ENCODE results near the gene DACT1.
A peak's percentile ranks its signal among the peaks of the same experiment; 100 is the strongest.

The DACT1 gene

GRCh38 chr14:58668848-58669480 lies 31.2 kb downstream of the DACT1 start:
- no peak overlapping the region for H3K4me3 ChIP-seq (ENCODE audit: extremely low read depth, insufficient read depth, low read length, poor library complexity, severe bottlenecking)
- H3K27ac ChIP-seq (ENCODE audit: low read depth, low read length, severe bottlenecking): peak overlapping the region; percentile 30
- 62 to 85% methylated on average over 3 to 4 of the region's 5 CpGs for WGBS, 2 experiments (ENCODE audit: insufficient coverage in 2 of 2)
- peaks cover 6% of the 10 kb centered on the region for H3K4me1 ChIP-seq (ENCODE audit: control insufficient read depth, insufficient read depth, low read length, poor library complexity, severe bottlenecking)
- no peaks in the 10 kb centered on the region for H3K36me3 ChIP-seq (ENCODE audit: control insufficient read depth, insufficient read depth, low read length)
- H3K9me3 ChIP-seq (ENCODE audit: control insufficient read depth, low read length): no peaks in the 10 kb centered on the region

GRCh38 chr14:58669556-58670200 lies 31.9 kb downstream of the DACT1 start:
- Histone ChIP-seq H3K4me3 (ENCODE audit: extremely low read depth, insufficient read depth, low read length, poor library complexity, severe bottlenecking) (no peak overlapping the region), H3K4me1 (ENCODE audit: control insufficient read depth, insufficient read depth, low read length, poor library complexity, severe bottlenecking) (no peaks in the 10 kb centered on the region), H3K9me3 (ENCODE audit: control insufficient read depth, low read length) (no peaks in the 10 kb centered on the region), H3K27ac (ENCODE audit: low read depth, low read length, severe bottlenecking) (no peak overlapping the region), H3K36me3 (ENCODE audit: control insufficient read depth, insufficient read depth, low read length) (no peaks in the 10 kb centered on the region)
- 90 to 98% methylated on average over 4 of the region's 7 CpGs for WGBS, 2 experiments (ENCODE audit: insufficient coverage in 2 of 2)

GRCh38 chr14:58671024-58671423 lies 33.3 kb downstream of the DACT1 start:
- Histone ChIP-seq H3K4me1 (ENCODE audit: control insufficient read depth, insufficient read depth, low read length, poor library complexity, severe bottlenecking) (no peaks in the 10 kb centered on the region), H3K4me3 (ENCODE audit: extremely low read depth, insufficient read depth, low read length, poor library complexity, severe bottlenecking) (no peak overlapping the region), H3K36me3 (ENCODE audit: control insufficient read depth, insufficient read depth, low read length) (no peaks in the 10 kb centered on the region), H3K27ac (ENCODE audit: low read depth, low read length, severe bottlenecking) (no peak overlapping the region), H3K9me3 (ENCODE audit: control insufficient read depth, low read length) (no peaks in the 10 kb centered on the region)
- no CpG with 5 or more reads among the region's 1 CpG for WGBS, 2 experiments (ENCODE audit: insufficient coverage in 2 of 2)

- Histone ChIP-seq H3K36me3 (ENCODE audit: control insufficient read depth, insufficient read depth, low read length) (no peaks in the 10 kb centered on the region), H3K4me3 (ENCODE audit: extremely low read depth, insufficient read depth, low read length, poor library complexity, severe bottlenecking) (no peak overlapping the region), H3K27ac (ENCODE audit: low read depth, low read length, severe bottlenecking) (no peak overlapping the region), H3K9me3 (ENCODE audit: control insufficient read depth, low read length) (no peaks in the 10 kb centered on the region), H3K4me1 (ENCODE audit: control insufficient read depth, insufficient read depth, low read length, poor library complexity, severe bottlenecking) (no peaks in the 10 kb centered on the region)
- 74 to 75% methylated on average over 2 to 3 of the region's 4 CpGs for WGBS, 2 experiments (ENCODE audit: insufficient coverage in 2 of 2)
Measured at GRCh38 chr14:58671436-58671835, 33.7 kb downstream of the DACT1 start.

GRCh38 chr14:58673722-58674121 lies 36.0 kb downstream of the DACT1 start:
- no peaks in the 10 kb centered on the region for H3K9me3 ChIP-seq (ENCODE audit: control insufficient read depth, low read length)
- 80 to 93% methylated on average over 1 to 2 of the region's 2 CpGs for WGBS, 2 experiments (ENCODE audit: insufficient coverage in 2 of 2)
- H3K27ac ChIP-seq (ENCODE audit: low read depth, low read length, severe bottlenecking): no peak overlapping the region
- H3K4me3 ChIP-seq (ENCODE audit: extremely low read depth, insufficient read depth, low read length, poor library complexity, severe bottlenecking): no peak overlapping the region
- H3K4me1 ChIP-seq (ENCODE audit: control insufficient read depth, insufficient read depth, low read length, poor library complexity, severe bottlenecking): no peaks in the 10 kb centered on the region
- H3K36me3 ChIP-seq (ENCODE audit: control insufficient read depth, insufficient read depth, low read length): no peaks in the 10 kb centered on the region

GRCh38 chr14:58677001-58677400 lies 39.2 kb downstream of the DACT1 start:
- Histone ChIP-seq H3K4me3 (ENCODE audit: extremely low read depth, insufficient read depth, low read length, poor library complexity, severe bottlenecking) (no peak overlapping the region), H3K36me3 (ENCODE audit: control insufficient read depth, insufficient read depth, low read length) (no peaks in the 10 kb centered on the region), H3K4me1 (ENCODE audit: control insufficient read depth, insufficient read depth, low read length, poor library complexity, severe bottlenecking) (no peaks in the 10 kb centered on the region), H3K9me3 (ENCODE audit: control insufficient read depth, low read length) (no peaks in the 10 kb centered on the region), H3K27ac (ENCODE audit: low read depth, low read length, severe bottlenecking) (no peak overlapping the region)
- WGBS, 2 experiments (ENCODE audit: insufficient coverage in 2 of 2): 89 to 100% methylated on average over 3 of the region's 5 CpGs

GRCh38 chr14:58677517-58677916 lies 39.8 kb downstream of the DACT1 start:
- H3K36me3 ChIP-seq (ENCODE audit: control insufficient read depth, insufficient read depth, low read length): no peaks in the 10 kb centered on the region
- H3K27ac ChIP-seq (ENCODE audit: low read depth, low read length, severe bottlenecking): no peak overlapping the region
- 90% methylated on average over 3 of the region's 4 CpGs for WGBS, 2 experiments (ENCODE audit: insufficient coverage in 2 of 2)
- no peaks in the 10 kb centered on the region for H3K4me1 ChIP-seq (ENCODE audit: control insufficient read depth, insufficient read depth, low read length, poor library complexity, severe bottlenecking)
- no peaks in the 10 kb centered on the region for H3K9me3 ChIP-seq (ENCODE audit: control insufficient read depth, low read length)
- no peak overlapping the region for H3K4me3 ChIP-seq (ENCODE audit: extremely low read depth, insufficient read depth, low read length, poor library complexity, severe bottlenecking)

GRCh38 chr14:58677996-58678395 lies 40.2 kb downstream of the DACT1 start:
- Histone ChIP-seq H3K27ac (ENCODE audit: low read depth, low read length, severe bottlenecking) (no peak overlapping the region), H3K9me3 (ENCODE audit: control insufficient read depth, low read length) (no peaks in the 10 kb centered on the region), H3K4me3 (ENCODE audit: extremely low read depth, insufficient read depth, low read length, poor library complexity, severe bottlenecking) (no peak overlapping the region), H3K36me3 (ENCODE audit: control insufficient read depth, insufficient read depth, low read length) (no peaks in the 10 kb centered on the region), H3K4me1 (ENCODE audit: control insufficient read depth, insufficient read depth, low read length, poor library complexity, severe bottlenecking) (no peaks in the 10 kb centered on the region)
- 100% methylated on average over 1 of the region's 1 CpG; no CpG with 5 or more reads in 1 of the 2 experiments for WGBS, 2 experiments (ENCODE audit: insufficient coverage in 2 of 2)

- H3K27ac ChIP-seq (ENCODE audit: low read depth, low read length, severe bottlenecking): no peak overlapping the region
- no peaks in the 10 kb centered on the region for H3K36me3 ChIP-seq (ENCODE audit: control insufficient read depth, insufficient read depth, low read length)
- H3K4me3 ChIP-seq (ENCODE audit: extremely low read depth, insufficient read depth, low read length, poor library complexity, severe bottlenecking): no peak overlapping the region
Measured at GRCh38 chr14:58680698-58681097, 42.9 kb downstream of the DACT1 start.

GRCh38 chr14:58687232-58687795 lies 49.6 kb downstream of the DACT1 start:
- H3K4me1 ChIP-seq (ENCODE audit: control insufficient read depth, insufficient read depth, low read length, poor library complexity, severe bottlenecking): no peaks in the 10 kb centered on the region
- no peak overlapping the region for H3K27ac ChIP-seq (ENCODE audit: low read depth, low read length, severe bottlenecking)
- no peaks in the 10 kb centered on the region for H3K36me3 ChIP-seq (ENCODE audit: control insufficient read depth, insufficient read depth, low read length)
- H3K4me3 ChIP-seq (ENCODE audit: extremely low read depth, insufficient read depth, low read length, poor library complexity, severe bottlenecking): no peak overlapping the region
- peaks cover 12% of the 10 kb centered on the region for H3K9me3 ChIP-seq (ENCODE audit: control insufficient read depth, low read length)
- 91 to 96% methylated on average over 11 to 20 of the region's 27 CpGs for WGBS, 2 experiments (ENCODE audit: insufficient coverage in 2 of 2)

More at GRCh38 chr14:58680698-58681097, 42.9 kb downstream of the DACT1 start:
- 88 to 100% methylated on average over 3 of the region's 4 CpGs for WGBS, 2 experiments (ENCODE audit: insufficient coverage in 2 of 2)
- Histone ChIP-seq H3K4me1 (ENCODE audit: control insufficient read depth, insufficient read depth, low read length, poor library complexity, severe bottlenecking) (no peaks in the 10 kb centered on the region), H3K9me3 (ENCODE audit: control insufficient read depth, low read length) (no peaks in the 10 kb centered on the region)
